K562 (cell line): ENCODE results near the gene ANXA9. TPM values are rescaled to one million over a fixed set of nuclear protein-coding genes. Genes with fewer than 3 reads are reported as not detected.

Experiments used
- ATF7 ChIP-seq: fragments of 450-650 bp; IDR thresholded peaks from 2 replicates; pipeline ENCODE4 v1.7.1; 2014; ENCODE audit warnings: mild to moderate bottlenecking, moderate library complexity
- BRCA1 ChIP-seq, 2 experiments: fragments of 450-650 bp in 1 of 2; sonication (generic) in 1 of 2; formaldehyde crosslinking in 1 of 2; IDR thresholded peaks; 2 replicates each; pipeline versions ENCODE4 v1.5.0 to v1.6.1; 2017 to 2020; ENCODE audit warnings: mild to moderate bottlenecking in 1 of 2, missing genetic modification reagents in 1 of 2
- CBFA2T2 ChIP-seq: fragments of 450-650 bp; conservative IDR thresholded peaks from 2 replicates; pipeline ENCODE4 v1.6.1; 2017; ENCODE audit warnings: mild to moderate bottlenecking
- CGGBP1 ChIP-seq: fragments of 250-450 bp; sonication (Bioruptor Pico); IDR thresholded peaks from 2 replicates; pipeline ENCODE4 v1.9.0; 2021; ENCODE audit warnings: mild to moderate bottlenecking
- ELF2 ChIP-seq: fragments of 250-450 bp; sonication (Bioruptor Pico); IDR thresholded peaks from 2 replicates; pipeline ENCODE4 v1.5.0; 2021; ENCODE audit warnings: mild to moderate bottlenecking
- ESRRB ChIP-seq: fragments of 250-450 bp; sonication (Bioruptor Pico); IDR thresholded peaks from 2 replicates; pipeline ENCODE4 v1.5.0; 2020; ENCODE audit warnings: mild to moderate bottlenecking, moderate library complexity, borderline replicate concordance
- HEY1 ChIP-seq: fragments of 250-450 bp; sonication (Bioruptor Pico); IDR thresholded peaks from 2 replicates; pipeline ENCODE4 v1.5.0; 2020; ENCODE audit warnings: mild to moderate bottlenecking, moderate library complexity, borderline replicate concordance
- JUN ChIP-seq, 2 experiments: sonication (generic) in 1 of 2; formaldehyde crosslinking in 1 of 2; IDR thresholded peaks; 2 replicates each; pipeline versions ENCODE4 v1.6.1 to v1.8.0; 2012 to 2022; ENCODE audit warnings: borderline replicate concordance in 2 of 2, mild to moderate bottlenecking in 2 of 2, improper control_type of control experiment in 1 of 2, low read depth in 1 of 2, low read length in 1 of 2, missing genetic modification reagents in 1 of 2
- NR3C1 ChIP-seq: sonication (generic); formaldehyde crosslinking; IDR thresholded peaks from 2 replicates; pipeline ENCODE4 v1.8.1; 2022; ENCODE audit warnings: missing genetic modification reagents
- SFPQ ChIP-seq: fragments of 200-400 bp; formaldehyde crosslinking; IDR thresholded peaks from 2 replicates; pipeline ENCODE4 v1.6.1; 2017; ENCODE audit warnings: mild to moderate bottlenecking, low read depth, low read length, moderate library complexity
- SRF ChIP-seq, 2 experiments: fragments of 250-450, 450-650 bp in 1 of 2; sonication (Bioruptor Pico) in 1 of 2; sonication (generic) in 1 of 2; formaldehyde crosslinking; IDR thresholded peaks; 2 replicates each; pipeline versions ENCODE4 v1.5.0 to v1.5.1; 2020 to 2022; ENCODE audit warnings: mild to moderate bottlenecking in 1 of 2, missing genetic modification reagents in 1 of 2
- TAF1 ChIP-seq: IDR thresholded peaks from 2 replicates; pipeline ENCODE4 v1.6.1; 2011; ENCODE audit warnings: mild to moderate bottlenecking, low read length, moderate library complexity; ENCODE audit not compliant: insufficient read depth, control insufficient read depth, severe bottlenecking; ENCODE audit errors: extremely low read depth
- TEAD1 ChIP-seq, 2 experiments: fragments of 450-650 bp in 1 of 2; sonication (generic) in 1 of 2; formaldehyde crosslinking; IDR thresholded peaks; 2 replicates each; pipeline versions ENCODE4 v1.4.0 to v1.8.0; 2020 to 2022; ENCODE audit warnings: mild to moderate bottlenecking in 2 of 2, missing genetic modification reagents in 1 of 2
- TFAP4 ChIP-seq: sonication (generic); formaldehyde crosslinking; IDR thresholded peaks from 2 replicates; pipeline ENCODE4 v1.8.0; 2022; ENCODE audit warnings: missing genetic modification reagents, mild to moderate bottlenecking, moderate library complexity, borderline replicate concordance
- TOE1 ChIP-seq, 2 experiments: fragments of 450-650 bp in 1 of 2; sonication (generic) in 1 of 2; formaldehyde crosslinking in 1 of 2; IDR thresholded peaks; 2 replicates each; pipeline versions ENCODE4 v1.7.1 to v1.8.0; 2016 to 2022; ENCODE audit warnings: borderline replicate concordance in 2 of 2, mild to moderate bottlenecking in 2 of 2, antibody characterized with exemption in 1 of 2, inconsistent platforms in 1 of 2, low read depth in 1 of 2, missing genetic modification reagents in 1 of 2, moderate library complexity in 1 of 2
- TRIM24 ChIP-seq, 2 experiments: fragments of 450-650 bp; IDR thresholded peaks; 2 replicates each; pipeline ENCODE4 v1.6.1; 2016
- ZC3H11A ChIP-seq: IDR thresholded peaks from 2 replicates; pipeline ENCODE4 v1.6.1; 2012; ENCODE audit warnings: low read depth, low read length, improper control_type of control experiment
- ZNF24 ChIP-seq: fragments of 450-650 bp; IDR thresholded peaks from 2 replicates; pipeline ENCODE4 v1.6.1; 2016
- ZNF253 ChIP-seq: fragments of 250-450 bp; sonication (Bioruptor Pico); conservative IDR thresholded peaks from 2 replicates; pipeline ENCODE4 v1.6.1; 2021; ENCODE audit warnings: mild to moderate bottlenecking
- ZNF277 ChIP-seq: fragments of 250-450 bp; sonication (Bioruptor Pico); IDR thresholded peaks from 2 replicates; pipeline ENCODE4 v1.8.0; 2022; ENCODE audit warnings: inconsistent platforms, mild to moderate bottlenecking, moderate library complexity, borderline replicate concordance
- ZNF431 ChIP-seq: sonication (generic); formaldehyde crosslinking; IDR thresholded peaks from 2 replicates; pipeline ENCODE4 v1.8.0; 2022; ENCODE audit warnings: mild to moderate bottlenecking, missing genetic modification reagents
- polyA plus RNA-seq, 8 experiments: library from polyadenylated mRNA; depleted of rRNA in 4 of 8; stranded (reverse) in 5 of 8; unstranded in 3 of 8; fragments of >200 nt; fragmentation: Nextera tagmentation in 2 of 8; fragmentation: Illumina TruSeq in 1 of 8; extraction: Ambion mirVana in 2 of 8; extraction: Trizol in 1 of 8; gene quantifications; 2 replicates each; pipeline versions ENCODE4 v1.2.1 to v1.2.3, GENCODE V29; 2011 to 2014; ENCODE audit warnings: inconsistent platforms in 1 of 8, missing spikeins in 1 of 8
- total RNA-seq, 7 experiments: library from RNA; depleted of rRNA in 6 of 7; stranded (reverse); fragments of >200 nt in 6 of 7; fragmentation: Illumina TruSeq in 2 of 7; extraction: Trizol in 2 of 7; gene quantifications; 2 replicates each; pipeline versions ENCODE4 v1.2.1 to v1.2.3, GENCODE V29; 2011 to 2021; ENCODE audit warnings: low replicate concordance in 1 of 7

The ANXA9 gene
- total and polyA plus RNA-seq, 9 of the 15 experiments (the other 6 are each of a cell fraction or from before 2014, with no cell fraction given) = 0.24 to 1.6 (median 0.57) TPM

- TF ChIP-seq TEAD1 (CRISPR knock-in tag; IDR thresholded peaks at IDR 0.05) = peak; percentile 52 to 72; a peak in 1 of 4 replicates
- no peak for TF ChIP-seq SFPQ
- TF ChIP-seq CBFA2T2 = no peak
- TF ChIP-seq TFAP4 (CRISPR knock-in tag) = peak; percentile 48; the same call in 1 of the 2 replicates
- no peak for TF ChIP-seq BRCA1 (IDR thresholded peaks at IDR 0.05)
- no peak for TF ChIP-seq BRCA1 (CRISPR knock-in tag; IDR thresholded peaks at IDR 0.05)
- TF ChIP-seq ZNF277 (CRISPR knock-in tag) = no peak
- no peak for TF ChIP-seq NR3C1 (CRISPR knock-in tag)
- peak; percentile 31; the same call in 1 of the 2 replicates for TF ChIP-seq TOE1 (IDR thresholded peaks at IDR 0.05; ENCODE audit: borderline replicate concordance)
- no peak for TF ChIP-seq TOE1 (CRISPR knock-in tag; IDR thresholded peaks at IDR 0.05; ENCODE audit: borderline replicate concordance, low read depth)
- 0 out of 2 replicates have a peak, but pooled peaks have one; percentile 50 for TF ChIP-seq ZC3H11A
- TF ChIP-seq HEY1 = no peak
- peak; percentile 50 for TF ChIP-seq ATF7
- no peak for TF ChIP-seq ZNF431 (CRISPR knock-in tag)
- no peak for TF ChIP-seq TRIM24 (IDR thresholded peaks at IDR 0.05)
- peak; percentile 59; the same call in 1 of the 2 replicates for TF ChIP-seq JUN (IDR thresholded peaks at IDR 0.05; ENCODE audit: borderline replicate concordance, low read depth, low read length)
- TF ChIP-seq JUN (CRISPR knock-in tag; IDR thresholded peaks at IDR 0.05; ENCODE audit: borderline replicate concordance) = no peak
- 0 out of 2 replicates have a peak, but pooled peaks have one; percentile 19 for TF ChIP-seq ELF2 (CRISPR knock-in tag)
- TF ChIP-seq ZNF24 = 0 out of 2 replicates have a peak, but pooled peaks have one; percentile 9
- peak; percentile 14 for TF ChIP-seq TAF1
- no peak for TF ChIP-seq CGGBP1
- no peak for TF ChIP-seq SRF (CRISPR knock-in tag; IDR thresholded peaks at IDR 0.05)
- no peak for TF ChIP-seq ZNF253 (CRISPR knock-in tag)
- no peak for TF ChIP-seq ESRRB (CRISPR knock-in tag)
Measured at GRCh38 chr1:150979092-150980056, 2.7 kb upstream of the ANXA9 start (continued).
